GM12875 (cell line): ENCODE data around the gene SPAG17.

Source experiments
- H3K4me3 ChIP-seq: one replicate; pipeline ENCODE4 v1.5.1; 2011; ENCODE audit warnings: low read depth, low read length, control low read depth
- CTCF ChIP-seq: IDR thresholded peaks from 2 replicates; pipeline ENCODE4 v1.5.1; 2011; ENCODE audit warnings: low read depth, mild to moderate bottlenecking, control low read depth, inconsistent platforms, low read length, moderate library complexity, borderline replicate concordance; ENCODE audit not compliant: insufficient read depth

Gene SPAG17

GRCh38 chr1:118039170-118039569 lies 145.9 kb downstream of the SPAG17 start:
- no peak for TF ChIP-seq CTCF

GRCh38 chr1:118032883-118033282 lies 152.1 kb downstream of the SPAG17 start:
- no peak for TF ChIP-seq CTCF
- no peak overlapping the region for H3K4me3 ChIP-seq

More at GRCh38 chr1:118039170-118039569, 145.9 kb downstream of the SPAG17 start:
- no peak overlapping the region for H3K4me3 ChIP-seq

GRCh38 chr1:118028267-118028666 lies 156.8 kb downstream of the SPAG17 start:
- no peak overlapping the region for H3K4me3 ChIP-seq
- TF ChIP-seq CTCF, result no peak

GRCh38 chr1:118023199-118023598 lies 161.8 kb downstream of the SPAG17 start:
- H3K4me3 ChIP-seq, result no peak overlapping the region

GRCh38 chr1:118021668-118022067 lies 163.4 kb downstream of the SPAG17 start:
- TF ChIP-seq CTCF, result no peak
- H3K4me3 ChIP-seq, result no peak overlapping the region

More at GRCh38 chr1:118023199-118023598, 161.8 kb downstream of the SPAG17 start:
- no peak for TF ChIP-seq CTCF

GRCh38 chr1:118018060-118018459 lies 167.0 kb downstream of the SPAG17 start:
- H3K4me3 ChIP-seq, result no peak overlapping the region
- TF ChIP-seq CTCF, result no peak

GRCh38 chr1:118013938-118014337 lies 171.1 kb downstream of the SPAG17 start:
- H3K4me3 ChIP-seq, result no peak overlapping the region
- no peak for TF ChIP-seq CTCF
